Activated CD4-positive, CD25-positive, alpha-beta regulatory T cell (primary cell): ENCODE measurements around the gene MFAP3.

ENCODE experiments used
- DNase-seq, 4 experiments: peaks; one replicate each; lab custom pipeline; 2025; lab: John Stamatoyannopoulos, UW

MFAP3 gene

GRCh38 chr5:154092356-154093141 is 53.8 kb downstream of the MFAP3 start:
- DNase-seq = no peak

- no peak for DNase-seq
These were observed 54.4 kb downstream of the MFAP3 start for GRCh38 chr5:154093142-154093532.

DNA sequence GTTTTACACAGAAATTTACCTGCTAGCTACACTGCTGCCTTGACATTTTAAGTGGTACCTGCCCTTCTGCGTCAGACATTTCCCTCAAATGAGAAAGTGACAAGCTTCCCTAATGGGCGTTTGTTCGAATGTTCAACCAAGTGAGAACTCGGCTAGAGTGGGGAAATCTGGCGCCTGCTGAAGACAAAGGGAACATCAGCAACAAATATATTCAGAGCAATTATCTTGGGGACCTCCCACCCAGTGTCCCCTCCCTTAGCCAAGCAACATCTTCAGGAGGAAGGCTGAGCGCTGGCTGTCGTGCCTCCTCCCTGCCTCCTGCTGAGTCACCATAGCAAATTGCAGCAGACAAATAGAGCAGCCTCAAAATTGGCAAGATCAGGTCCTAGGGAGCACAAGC is 57.1 kb downstream of the MFAP3 start:
- DNase-seq = no peak

- no peak for DNase-seq
These were observed 58.3 kb downstream of the MFAP3 start for GRCh38 chr5:154097031-154097430.

DNA sequence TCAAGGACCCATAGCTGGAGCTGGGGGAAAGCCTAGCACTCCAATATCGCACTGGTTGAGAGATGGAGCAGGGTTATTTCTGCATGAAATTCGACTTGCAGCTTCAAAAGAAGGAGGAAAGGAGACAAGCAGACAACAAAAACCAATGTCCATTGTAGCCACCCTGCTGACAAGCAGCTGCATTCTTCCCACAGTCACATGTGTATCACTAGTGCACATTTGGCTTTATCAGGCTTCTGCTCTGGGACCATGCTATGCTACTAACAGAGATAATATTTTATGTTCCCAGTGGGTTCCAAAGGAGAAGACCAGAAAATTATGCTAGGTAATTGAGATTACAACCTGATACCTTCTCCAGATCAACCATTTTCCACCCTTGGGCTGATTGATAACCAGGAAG is 59.7 kb downstream of the MFAP3 start:
- DNase-seq = no peak

- no peak for DNase-seq
These were observed 62.4 kb downstream of the MFAP3 start for GRCh38 chr5:154101184-154101583.

DNA sequence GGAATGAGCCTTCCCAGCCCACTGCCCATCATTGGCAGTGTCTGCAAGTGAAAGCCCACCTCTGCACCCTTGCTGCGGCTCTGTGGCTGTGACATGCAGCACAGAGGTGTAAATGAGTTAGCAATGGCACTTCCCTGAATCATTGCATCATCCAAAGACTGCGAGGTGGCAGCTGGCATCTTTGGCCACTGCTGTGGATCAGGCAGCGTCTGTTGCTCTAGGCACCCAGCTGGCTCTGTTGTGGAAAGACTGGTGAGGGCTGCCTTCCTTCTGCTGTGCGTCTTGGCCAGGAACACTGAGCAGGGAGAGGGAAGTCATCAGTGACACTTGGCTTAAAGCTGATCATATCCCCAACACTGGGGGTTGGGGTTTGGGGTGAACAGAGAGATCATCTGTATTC is 64.5 kb downstream of the MFAP3 start:
- no peak for DNase-seq
